BLaER1 treated with 17β-estradiol and CSF1 and Interleukin-3, amounts not matched to agents 10 nM and 100 nM (cell line): ENCODE measurements around the gene RPL31.

Experiments
- H3K27ac ChIP-seq, 11 experiments: shearing (Covaris generic); formaldehyde crosslinking; 2 replicates each; pipeline ENCODE4 v1.8.1; 2022
- H3K27me3 ChIP-seq, 11 experiments: shearing (Covaris generic); formaldehyde crosslinking; 2 replicates each; pipeline ENCODE4 v1.8.1; 2022
- H3K36me3 ChIP-seq, 11 experiments: shearing (Covaris generic); formaldehyde crosslinking; 2 replicates each; pipeline ENCODE4 v1.8.1; 2022
- H3K4me1 ChIP-seq, 10 experiments: shearing (Covaris generic); formaldehyde crosslinking; 2 replicates each; pipeline ENCODE4 v1.8.1; 2022
- H3K4me2 ChIP-seq, 11 experiments: shearing (Covaris generic); formaldehyde crosslinking; 2 replicates each; pipeline ENCODE4 v1.8.1; 2022
- H3K4me3 ChIP-seq, 10 experiments: shearing (Covaris generic); formaldehyde crosslinking; 2 replicates each; pipeline ENCODE4 v1.8.1; 2022
- H3K9ac ChIP-seq, 11 experiments: shearing (Covaris generic); formaldehyde crosslinking; 2 replicates each; pipeline ENCODE4 v1.8.1; 2022
- H3K9me3 ChIP-seq, 11 experiments: shearing (Covaris generic); formaldehyde crosslinking; replicated peaks in 1 of 11; 2 replicates each; pipeline ENCODE4 v1.8.1; 2022
- H4K20me1 ChIP-seq, 11 experiments: shearing (Covaris generic); formaldehyde crosslinking; 2 replicates each; pipeline ENCODE4 v1.8.1; 2022
- Cebpa-rat ChIP-seq, 11 experiments: shearing (Covaris generic); IDR thresholded peaks; 2 replicates each; pipeline ENCODE4 v1.8.1; 2022

Gene RPL31

GRCh38 chr2:100980046-100980445, 22.0 kb upstream of the RPL31 start:
- peak overlapping the region in 9 of 11 experiments; percentile 43 to 96 (median 84); a peak in 11 of 22 replicates for H3K4me2 ChIP-seq
- H3K4me1 ChIP-seq: peaks cover 43 to 65% (median 62%) of the 10 kb centered on the region in 10 experiments
- 0 out of 22 replicates have a peak overlapping the region, but pooled peaks of 1 of the 11 experiments have one; percentile 72 for H3K27ac ChIP-seq
- H3K9ac ChIP-seq: 0 out of 22 replicates have a peak overlapping the region, but pooled peaks of 1 of the 11 experiments have one; percentile 31
- H3K27me3 ChIP-seq: no peaks in the 10 kb centered on the region
- no peak overlapping the region for H3K4me3 ChIP-seq
- H3K9me3 ChIP-seq: no peaks in the 10 kb centered on the region
- TF ChIP-seq Cebpa-rat (IDR thresholded peaks at IDR 0.05): no peak
- H4K20me1 ChIP-seq: no peaks in the 10 kb centered on the region; a peak in 1 of 22 replicates
- H3K36me3 ChIP-seq: no peaks in the 10 kb centered on the region

GRCh38 chr2:100981011-100981410, 21.1 kb upstream of the RPL31 start:
- TF ChIP-seq Cebpa-rat (IDR thresholded peaks at IDR 0.05): no peak
- no peaks in the 10 kb centered on the region for H3K9me3 ChIP-seq
- no peaks in the 10 kb centered on the region for H3K36me3 ChIP-seq
- peaks cover 41 to 55% (median 53%) of the 10 kb centered on the region in 10 experiments for H3K4me1 ChIP-seq
- H3K27ac ChIP-seq: peak overlapping the region in 1 of 11 experiments; percentile 34; a peak in 1 of 22 replicates
- H3K4me3 ChIP-seq: no peak overlapping the region
- peak overlapping the region in 8 of 11 experiments; percentile 2 to 54 (median 34); a peak in 15 of 22 replicates for H3K4me2 ChIP-seq
- peak overlapping the region in 2 of 11 experiments; percentile 21 to 31; a peak in 1 of 22 replicates for H3K9ac ChIP-seq
- no peaks in the 10 kb centered on the region; a peak in 1 of 22 replicates for H4K20me1 ChIP-seq
- H3K27me3 ChIP-seq: no peaks in the 10 kb centered on the region

DNA sequence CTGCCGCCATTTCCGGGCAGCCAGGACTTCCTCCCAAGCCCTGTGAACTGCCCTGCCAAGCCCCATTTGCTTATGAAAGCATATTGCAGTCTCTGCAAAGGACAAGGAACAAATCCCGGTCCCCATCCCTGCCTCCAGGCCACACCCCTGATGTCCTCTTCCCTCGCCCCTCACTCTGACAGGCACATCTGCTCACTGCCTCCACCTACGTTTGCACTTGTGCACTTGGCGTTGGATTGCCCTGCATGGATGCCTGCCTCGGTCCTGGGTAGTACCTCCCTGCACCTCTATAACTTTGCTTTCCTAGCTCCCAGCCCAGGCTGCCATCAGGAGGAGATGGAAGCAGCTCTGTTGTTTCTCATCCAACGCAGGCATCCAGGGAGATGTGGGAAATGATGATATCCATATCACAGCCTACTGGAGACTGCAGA, 19.6 kb upstream of the RPL31 start:
- no peaks in the 10 kb centered on the region for H3K9me3 ChIP-seq
- H3K4me3 ChIP-seq: no peak overlapping the region
- no peaks in the 10 kb centered on the region for H3K27me3 ChIP-seq
- no peak overlapping the region for H3K4me2 ChIP-seq
- H4K20me1 ChIP-seq: no peaks in the 10 kb centered on the region; a peak in 1 of 22 replicates
- no peak for TF ChIP-seq Cebpa-rat (IDR thresholded peaks at IDR 0.05)
- no peaks in the 10 kb centered on the region for H3K36me3 ChIP-seq
- 0 out of 22 replicates have a peak overlapping the region, but pooled peaks of 1 of the 11 experiments have one; percentile 5 for H3K9ac ChIP-seq
- H3K4me1 ChIP-seq: peaks cover 27 to 41% (median 38%) of the 10 kb centered on the region in 10 experiments
- no peak overlapping the region for H3K27ac ChIP-seq

DNA sequence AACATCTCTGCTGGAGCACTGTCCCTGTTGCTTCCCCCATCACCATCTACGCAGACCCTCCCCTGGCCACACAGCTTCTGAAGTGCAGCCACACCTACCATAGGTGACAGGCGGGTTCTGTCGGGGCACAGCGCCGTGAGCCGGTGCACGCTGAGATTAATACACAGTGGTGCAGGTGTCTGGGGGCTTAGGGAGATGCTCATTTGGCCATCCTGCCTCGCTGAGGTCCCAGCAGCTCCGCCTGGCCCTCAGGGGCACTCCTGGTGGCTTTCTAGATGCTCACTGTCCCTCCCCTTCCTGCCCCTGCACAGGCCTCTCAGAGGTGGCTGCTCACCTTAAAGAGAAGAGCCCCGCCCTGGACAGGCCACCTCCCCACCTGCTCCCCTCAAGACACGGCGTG, 18.9 kb upstream of the RPL31 start:
- no peaks in the 10 kb centered on the region for H3K9me3 ChIP-seq

GRCh38 chr2:100983684-100984310, 18.3 kb upstream of the RPL31 start:
- H3K4me2 ChIP-seq: no peak overlapping the region
- H3K4me3 ChIP-seq: no peak overlapping the region
- no peak overlapping the region; a peak in 1 of 22 replicates for H3K9ac ChIP-seq
- no peak overlapping the region for H3K27ac ChIP-seq
- no peak for TF ChIP-seq Cebpa-rat (IDR thresholded peaks at IDR 0.05)
- H3K27me3 ChIP-seq: no peaks in the 10 kb centered on the region
- no peaks in the 10 kb centered on the region for H3K36me3 ChIP-seq
- peaks cover 14 to 27% (median 25%) of the 10 kb centered on the region in 10 experiments for H3K4me1 ChIP-seq
- H3K9me3 ChIP-seq: no peaks in the 10 kb centered on the region
- no peaks in the 10 kb centered on the region; a peak in 1 of 22 replicates for H4K20me1 ChIP-seq

More for the DNA sequence above, 18.9 kb upstream of the RPL31 start:
- Histone ChIP-seq H3K4me3 (no peak overlapping the region), H3K4me2 (no peak overlapping the region), H4K20me1 (no peaks in the 10 kb centered on the region; a peak in 1 of 22 replicates), H3K27me3 (no peaks in the 10 kb centered on the region), H3K36me3 (no peaks in the 10 kb centered on the region), H3K4me1 (peaks cover 19 to 33% (median 31%) of the 10 kb centered on the region in 10 experiments), H3K27ac (no peak overlapping the region), H3K9ac (peak overlapping the region in 1 of 11 experiments; percentile 5; a peak in 1 of 22 replicates)
- TF ChIP-seq Cebpa-rat (IDR thresholded peaks at IDR 0.05): no peak

DNA sequence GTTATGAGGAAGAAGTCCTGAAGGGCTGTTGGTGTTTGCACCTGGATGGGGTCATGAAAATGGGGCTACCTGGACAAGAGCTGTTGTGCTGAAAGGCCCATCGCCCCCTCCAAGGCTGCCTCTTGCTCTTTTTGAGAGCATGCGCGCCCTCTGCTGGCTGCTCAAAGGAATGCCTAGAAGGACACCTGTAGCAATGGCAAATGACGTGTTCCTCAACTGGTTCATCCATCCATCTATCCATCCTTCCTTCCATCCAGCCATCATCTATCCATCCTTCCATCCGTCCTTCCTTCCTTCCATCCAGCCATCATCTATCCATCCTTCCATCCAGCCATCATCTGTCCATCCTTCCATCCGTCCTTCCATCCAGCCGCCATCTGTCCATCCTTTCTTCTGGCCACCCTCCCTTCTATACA, 17.2 kb upstream of the RPL31 start:
- Histone ChIP-seq H3K27ac (no peak overlapping the region), H3K27me3 (no peaks in the 10 kb centered on the region), H3K9me3 (no peaks in the 10 kb centered on the region), H3K4me3 (no peak overlapping the region), H4K20me1 (no peaks in the 10 kb centered on the region; a peak in 1 of 22 replicates), H3K4me2 (no peak overlapping the region), H3K36me3 (no peaks in the 10 kb centered on the region), H3K9ac (no peak overlapping the region), H3K4me1 (peaks cover 4 to 16% (median 14%) of the 10 kb centered on the region in 10 experiments; a peak in 17 of 20 replicates)
- TF ChIP-seq Cebpa-rat (IDR thresholded peaks at IDR 0.05): no peak

GRCh38 chr2:100986157-100986556, 15.9 kb upstream of the RPL31 start:
- 0 out of 22 replicates have a peak overlapping the region, but pooled peaks of 1 of the 11 experiments have one; percentile 11 for H3K9ac ChIP-seq
- no peak overlapping the region for H3K4me3 ChIP-seq
- no peaks in the 10 kb centered on the region for H3K36me3 ChIP-seq
- no peak for TF ChIP-seq Cebpa-rat (IDR thresholded peaks at IDR 0.05)
- H3K27me3 ChIP-seq: no peaks in the 10 kb centered on the region
- no peaks in the 10 kb centered on the region; a peak in 1 of 22 replicates for H4K20me1 ChIP-seq
- H3K4me1 ChIP-seq: peaks cover under 1 to 5% (median 3%) of the 10 kb centered on the region in 10 experiments; a peak in 16 of 20 replicates
- no peak overlapping the region for H3K4me2 ChIP-seq
- H3K9me3 ChIP-seq: no peaks in the 10 kb centered on the region
- no peak overlapping the region for H3K27ac ChIP-seq

GRCh38 chr2:100987536-100987935, 14.6 kb upstream of the RPL31 start:
- Histone ChIP-seq H3K4me3 (no peak overlapping the region), H3K9ac (no peak overlapping the region), H3K36me3 (no peaks in the 10 kb centered on the region), H3K27ac (no peak overlapping the region), H3K9me3 (no peaks in the 10 kb centered on the region), H4K20me1 (no peaks in the 10 kb centered on the region; a peak in 1 of 22 replicates), H3K4me1 (no peaks in the 10 kb centered on the region), H3K4me2 (no peak overlapping the region), H3K27me3 (no peaks in the 10 kb centered on the region)
- no peak for TF ChIP-seq Cebpa-rat (IDR thresholded peaks at IDR 0.05)

GRCh38 chr2:100987974-100988373, 14.1 kb upstream of the RPL31 start:
- Histone ChIP-seq H4K20me1 (no peaks in the 10 kb centered on the region; a peak in 1 of 22 replicates), H3K9ac (no peak overlapping the region), H3K27me3 (no peaks in the 10 kb centered on the region), H3K4me2 (no peak overlapping the region), H3K4me3 (no peak overlapping the region), H3K36me3 (no peaks in the 10 kb centered on the region), H3K4me1 (no peaks in the 10 kb centered on the region), H3K27ac (no peak overlapping the region), H3K9me3 (no peaks in the 10 kb centered on the region)
- TF ChIP-seq Cebpa-rat (IDR thresholded peaks at IDR 0.05): no peak
